Neutrophil (primary cell): ENCODE measurements around the gene ARFGEF3.

Experiments
- H3K27ac ChIP-seq: fragments of 200-600 bp; sonication (generic); 2 replicates; pipeline ENCODE4 v1.5.1; 2016; ENCODE audit warnings: mild to moderate bottlenecking, moderate library complexity
- H3K27me3 ChIP-seq: fragments of 200-600 bp; sonication (generic); 2 replicates; pipeline ENCODE4 v1.6.0; 2016; ENCODE audit warnings: mild to moderate bottlenecking
- H3K36me3 ChIP-seq: fragments of 200-600 bp; sonication (generic); 2 replicates; pipeline ENCODE4 v1.5.1; 2017
- H3K4me1 ChIP-seq, 2 experiments: fragments of 200-600 bp in 1 of 2; sonication (generic) in 1 of 2; 1 replicate in 1 of 2; 2 replicates in 1 of 2; pipeline versions ENCODE4 v1.5.1 to v1.6.1; 2013 to 2016; ENCODE audit warnings: low read depth in 1 of 2, low read length in 1 of 2, mild to moderate bottlenecking in 1 of 2, moderate library complexity in 1 of 2; ENCODE audit not compliant: control insufficient read depth in 1 of 2, insufficient read depth in 1 of 2
- H3K4me3 ChIP-seq, 2 experiments: fragments of 200-600 bp in 1 of 2; sonication (generic) in 1 of 2; 1 replicate in 1 of 2; 2 replicates in 1 of 2; pipeline ENCODE4 v1.5.1; 2013 to 2016; ENCODE audit warnings: low read depth in 1 of 2, low read length in 1 of 2, mild to moderate bottlenecking in 1 of 2, moderate library complexity in 1 of 2
- H3K9me3 ChIP-seq: fragments of 200-600 bp; sonication (generic); 2 replicates; pipeline ENCODE4 v1.5.1; 2016
- TF ChIP-seq, protein P1 (sequence below): fragments of 200-600 bp; sonication (generic); IDR thresholded peaks from 2 replicates; pipeline ENCODE4 v1.5.1; 2016; ENCODE audit warnings: antibody characterized with exemption

ARFGEF3 gene

DNA sequence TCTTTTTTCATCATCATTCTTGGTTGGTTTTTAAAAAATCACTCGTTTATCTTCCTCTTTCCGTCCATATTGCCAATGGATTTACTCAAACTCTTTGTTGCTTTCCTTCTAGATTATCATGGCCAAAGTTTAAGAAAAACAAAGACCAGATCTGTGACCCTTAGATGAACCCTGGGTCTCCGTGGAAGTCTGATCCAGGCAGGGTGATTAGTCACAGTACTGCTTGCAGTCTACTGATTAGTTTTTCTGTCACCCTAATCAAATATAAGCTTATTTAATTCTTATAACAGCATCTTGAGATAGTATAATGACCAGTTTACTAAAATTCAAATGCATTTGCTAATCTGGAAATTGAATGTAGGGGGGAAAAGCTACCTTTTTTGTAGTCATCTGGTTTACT is 210.0 kb downstream of the ARFGEF3 start:
- TF ChIP-seq, protein P1, sequence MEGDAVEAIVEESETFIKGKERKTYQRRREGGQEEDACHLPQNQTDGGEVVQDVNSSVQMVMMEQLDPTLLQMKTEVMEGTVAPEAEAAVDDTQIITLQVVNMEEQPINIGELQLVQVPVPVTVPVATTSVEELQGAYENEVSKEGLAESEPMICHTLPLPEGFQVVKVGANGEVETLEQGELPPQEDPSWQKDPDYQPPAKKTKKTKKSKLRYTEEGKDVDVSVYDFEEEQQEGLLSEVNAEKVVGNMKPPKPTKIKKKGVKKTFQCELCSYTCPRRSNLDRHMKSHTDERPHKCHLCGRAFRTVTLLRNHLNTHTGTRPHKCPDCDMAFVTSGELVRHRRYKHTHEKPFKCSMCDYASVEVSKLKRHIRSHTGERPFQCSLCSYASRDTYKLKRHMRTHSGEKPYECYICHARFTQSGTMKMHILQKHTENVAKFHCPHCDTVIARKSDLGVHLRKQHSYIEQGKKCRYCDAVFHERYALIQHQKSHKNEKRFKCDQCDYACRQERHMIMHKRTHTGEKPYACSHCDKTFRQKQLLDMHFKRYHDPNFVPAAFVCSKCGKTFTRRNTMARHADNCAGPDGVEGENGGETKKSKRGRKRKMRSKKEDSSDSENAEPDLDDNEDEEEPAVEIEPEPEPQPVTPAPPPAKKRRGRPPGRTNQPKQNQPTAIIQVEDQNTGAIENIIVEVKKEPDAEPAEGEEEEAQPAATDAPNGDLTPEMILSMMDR = no peak
- Histone ChIP-seq H3K27me3 (peaks cover 11% of the 10 kb centered on the region), H3K36me3 (no peaks in the 10 kb centered on the region), H3K4me3 (no peak overlapping the region), H3K9me3 (no peaks in the 10 kb centered on the region), H3K27ac (no peak overlapping the region), H3K4me1 (no peaks in the 10 kb centered on the region)

- Histone ChIP-seq H3K27me3 (peaks cover 11% of the 10 kb centered on the region), H3K4me3 (no peak overlapping the region), H3K4me1 (no peaks in the 10 kb centered on the region), H3K27ac (no peak overlapping the region), H3K36me3 (no peaks in the 10 kb centered on the region), H3K9me3 (no peaks in the 10 kb centered on the region)
- TF ChIP-seq, protein P1 = no peak
Measured at GRCh38 chr6:138372711-138373463, 211.1 kb downstream of the ARFGEF3 start.

- no peaks in the 10 kb centered on the region for H3K36me3 ChIP-seq
- H3K4me3 ChIP-seq = no peak overlapping the region
- no peaks in the 10 kb centered on the region for H3K9me3 ChIP-seq
- peaks cover 11% of the 10 kb centered on the region for H3K27me3 ChIP-seq
- no peaks in the 10 kb centered on the region for H3K4me1 ChIP-seq
- TF ChIP-seq, protein P1 = no peak
- H3K27ac ChIP-seq = no peak overlapping the region
Measured at GRCh38 chr6:138374230-138374629, 212.5 kb downstream of the ARFGEF3 start.

DNA sequence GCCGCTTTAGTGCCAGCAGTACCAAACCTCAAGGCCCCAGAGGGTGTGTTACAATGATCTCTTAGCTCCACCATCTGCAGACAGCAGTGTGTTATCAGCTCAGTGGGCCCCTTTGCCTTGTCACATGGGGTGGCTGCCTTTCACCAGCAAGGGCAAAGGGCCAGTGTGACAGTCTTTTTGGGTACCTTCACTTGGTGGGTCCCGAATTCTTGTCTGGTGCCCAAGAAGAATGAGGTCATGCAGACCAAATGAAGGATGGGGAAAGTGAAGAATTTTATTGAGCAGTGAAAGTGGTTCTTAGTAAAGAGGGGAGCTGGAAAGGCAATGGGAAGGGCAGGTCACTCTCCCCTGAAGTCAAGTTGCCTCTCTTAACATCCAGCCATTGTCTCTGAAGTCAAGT is 213.1 kb downstream of the ARFGEF3 start:
- H3K27me3 ChIP-seq = peaks cover 10% of the 10 kb centered on the region
- TF ChIP-seq, protein P1 = no peak
- H3K4me3 ChIP-seq = no peak overlapping the region
- H3K4me1 ChIP-seq = no peaks in the 10 kb centered on the region
- H3K36me3 ChIP-seq = no peaks in the 10 kb centered on the region
- no peak overlapping the region for H3K27ac ChIP-seq
- no peaks in the 10 kb centered on the region for H3K9me3 ChIP-seq

GRCh38 chr6:138377042-138377441 is 215.3 kb downstream of the ARFGEF3 start:
- Histone ChIP-seq H3K27me3 (no peaks in the 10 kb centered on the region), H3K27ac (no peak overlapping the region), H3K9me3 (no peaks in the 10 kb centered on the region), H3K4me3 (no peak overlapping the region), H3K36me3 (no peaks in the 10 kb centered on the region), H3K4me1 (no peaks in the 10 kb centered on the region)
- TF ChIP-seq, protein P1 = no peak
